ENCODE data around the gene ZCCHC2. TPM values are rescaled to one million over a fixed set of nuclear protein-coding genes. Genes with fewer than 3 reads are reported as not detected.

ZCCHC2 gene
- total and polyA plus RNA-seq, 4 donors = 7.1 to 25.4 (median 10.8) TPM

- H3K9ac ChIP-seq (ENCODE audit: low read depth in 1 of 2, low read length in 2 of 2) = no peak overlapping the region
- H3K36me3 ChIP-seq (ENCODE audit: control insufficient read depth in 4 of 4, insufficient read depth in 3 of 4, low read depth in 1 of 4, low read length in 3 of 4) = no peaks in the 10 kb centered on the region
- 77% methylated on average over 9 of the region's 9 CpGs for WGBS
- H3K9me3 ChIP-seq (ENCODE audit: control insufficient read depth in 4 of 4, low read length in 3 of 4) = no peaks in the 10 kb centered on the region
- H3K27ac ChIP-seq (ENCODE audit: low read depth in 1 of 2, low read length in 2 of 2) = no peak overlapping the region
- no peak overlapping the region for H3K4me3 ChIP-seq (ENCODE audit: low read depth in 1 of 3, low read length in 3 of 3)
- TF ChIP-seq ATF3 (IDR thresholded peaks at IDR 0.05) = no peak
- H3K27me3 ChIP-seq (ENCODE audit: control insufficient read depth in 4 of 4, insufficient read depth in 4 of 4, low read length in 3 of 4) = no peaks in the 10 kb centered on the region
- no peak for DNase-seq (ENCODE audit: low spot score)
- H3K4me1 ChIP-seq (ENCODE audit: control insufficient read depth in 4 of 4, insufficient read depth in 4 of 4, low read length in 3 of 4) = peaks cover 0 to 8% (median 3%) of the 10 kb centered on the region in 4 donors
Observed at GRCh38 chr18:62614494-62614893, 91.7 kb downstream of the ZCCHC2 start.

GRCh38 chr18:62616331-62616805, 93.5 kb downstream of the ZCCHC2 start:
- H3K4me3 ChIP-seq (ENCODE audit: low read depth in 1 of 3, low read length in 3 of 3) = no peak overlapping the region

More at GRCh38 chr18:62616331-62616805, 93.5 kb downstream of the ZCCHC2 start:
- Histone ChIP-seq H3K9me3 (ENCODE audit: control insufficient read depth in 4 of 4, low read length in 3 of 4) (no peaks in the 10 kb centered on the region), H3K4me1 (ENCODE audit: control insufficient read depth in 4 of 4, insufficient read depth in 4 of 4, low read length in 3 of 4) (peaks cover 0 to 5% (median 0%) of the 10 kb centered on the region in 4 donors), H3K27ac (ENCODE audit: low read depth in 1 of 2, low read length in 2 of 2) (no peak overlapping the region), H3K9ac (ENCODE audit: low read depth in 1 of 2, low read length in 2 of 2) (no peak overlapping the region), H3K27me3 (ENCODE audit: control insufficient read depth in 4 of 4, insufficient read depth in 4 of 4, low read length in 3 of 4) (no peaks in the 10 kb centered on the region), H3K36me3 (ENCODE audit: control insufficient read depth in 4 of 4, insufficient read depth in 3 of 4, low read depth in 1 of 4, low read length in 3 of 4) (no peaks in the 10 kb centered on the region)
- DNase-seq (ENCODE audit: low spot score) = no peak
- WGBS = 89% methylated on average over 18 of the region's 18 CpGs
- TF ChIP-seq CTCF (IDR thresholded peaks at IDR 0.05; ENCODE audit: low read depth, low read length, missing input control) (no peak), EGR1 (IDR thresholded peaks at IDR 0.05; ENCODE audit: low read depth in 2 of 2) (no peak), NR2F2 (IDR thresholded peaks at IDR 0.05) (no peak), GABPA (IDR thresholded peaks at IDR 0.05 in 1 of 2, conservative IDR thresholded peaks at IDR 0.05 in 1 of 2) (no peak), RXRA (IDR thresholded peaks at IDR 0.05) (no peak), TAF1 (conservative IDR thresholded peaks at IDR 0.05) (no peak), ATF3 (IDR thresholded peaks at IDR 0.05) (no peak), ZBTB33 (IDR thresholded peaks at IDR 0.05) (no peak), FOXA1 (IDR thresholded peaks at IDR 0.05) (no peak), REST (IDR thresholded peaks at IDR 0.05) (no peak), HNF4A (conservative IDR thresholded peaks at IDR 0.05) (no peak), HNF4G (IDR thresholded peaks at IDR 0.05) (no peak)

Data from liver (tissue), 9 donors.